Common myeloid progenitor, CD34-positive (primary cell): ENCODE data around the gene SYNJ2.
"Not testable (repeated sequence)": the region's sequence is repeated elsewhere in the genome, so short reads cannot be mapped to it uniquely, and the experiment has no call there.

Experiments
- CTCF ChIA-PET: fragments of 350-600 bp; sonication (Branson Sonifier 250); formaldehyde crosslinking; loops from one replicate; lab custom pipeline; 2021; ENCODE audit warnings: antibody characterized with exemption; lab: Charles Lee
- POLR2A ChIA-PET: fragments of 350-600 bp; sonication (Branson Sonifier 250); formaldehyde crosslinking; loops from one replicate; lab custom pipeline; 2021; ENCODE audit warnings: antibody characterized with exemption; lab: Charles Lee
- DNase-seq, 3 donors: peaks; one replicate each; pipeline versions ENCODE4 v3.0.0 to v3.0.0-alpha.2; 2013
- H3K27ac ChIP-seq, 2 experiments: 1 replicate in 1 of 2; 2 replicates in 1 of 2; pipeline ENCODE4 v1.7.0; 2013; ENCODE audit warnings: inconsistent platforms in 2 of 2, low read length in 2 of 2, mild to moderate bottlenecking in 2 of 2, low read depth in 1 of 2, moderate library complexity in 1 of 2; ENCODE audit not compliant: severe bottlenecking in 2 of 2, insufficient read depth in 1 of 2, poor library complexity in 1 of 2
- H3K27me3 ChIP-seq, 5 experiments: replicated peaks in 2 of 5; 1 replicate in 3 of 5; 2 replicates in 2 of 5; pipeline versions ENCODE4 v1.6.1 to v1.7.0; 2013; ENCODE audit warnings: low read length in 4 of 5, mild to moderate bottlenecking in 2 of 5, moderate library complexity in 2 of 5, inconsistent platforms in 1 of 5; ENCODE audit not compliant: insufficient read depth in 5 of 5, control insufficient read depth in 4 of 5
- H3K36me3 ChIP-seq, 4 experiments: 1 replicate in 2 of 4; 2 replicates in 2 of 4; pipeline versions ENCODE4 v1.6.1 to v1.7.0; 2013; ENCODE audit warnings: low read length in 3 of 4, control low read depth in 1 of 4, mild to moderate bottlenecking in 1 of 4; ENCODE audit not compliant: control insufficient read depth in 4 of 4, insufficient read depth in 4 of 4
- H3K4me1 ChIP-seq, 4 experiments: 1 replicate in 3 of 4; 2 replicates in 1 of 4; pipeline versions ENCODE4 v1.6.1 to v1.7.1; 2013; ENCODE audit warnings: low read length in 3 of 4, mild to moderate bottlenecking in 3 of 4, control low read depth in 1 of 4, inconsistent platforms in 1 of 4, moderate library complexity in 1 of 4; ENCODE audit not compliant: control insufficient read depth in 4 of 4, insufficient read depth in 4 of 4; ENCODE audit errors: control extremely low read depth in 1 of 4
- H3K4me3 ChIP-seq, 7 experiments: 1 replicate in 4 of 7; 2 replicates in 3 of 7; pipeline versions ENCODE4 v1.5.1 to v1.7.0; 2013; ENCODE audit warnings: mild to moderate bottlenecking in 7 of 7, low read length in 6 of 7, moderate library complexity in 6 of 7, inconsistent platforms in 2 of 7, low read depth in 2 of 7, control low read depth in 1 of 7; ENCODE audit not compliant: insufficient read depth in 4 of 7, control insufficient read depth in 1 of 7; ENCODE audit errors: extremely low read depth in 1 of 7
- H3K9me3 ChIP-seq, 5 experiments: 1 replicate in 4 of 5; 2 replicates in 1 of 5; pipeline versions ENCODE4 v1.6.1 to v1.7.1; 2013; ENCODE audit warnings: low read length in 4 of 5, mild to moderate bottlenecking in 2 of 5, inconsistent platforms in 1 of 5, low read depth in 1 of 5, moderate library complexity in 1 of 5; ENCODE audit not compliant: control insufficient read depth in 4 of 5, insufficient read depth in 2 of 5; ENCODE audit errors: control extremely low read depth in 1 of 5
- WGBS: methylation state at CpG from one replicate; pipeline ENCODE4 v1.1.5; 2013; ENCODE audit not compliant: insufficient coverage; 5-methylcytosine and 5-hydroxymethylcytosine counted together

Gene SYNJ2

DNA sequence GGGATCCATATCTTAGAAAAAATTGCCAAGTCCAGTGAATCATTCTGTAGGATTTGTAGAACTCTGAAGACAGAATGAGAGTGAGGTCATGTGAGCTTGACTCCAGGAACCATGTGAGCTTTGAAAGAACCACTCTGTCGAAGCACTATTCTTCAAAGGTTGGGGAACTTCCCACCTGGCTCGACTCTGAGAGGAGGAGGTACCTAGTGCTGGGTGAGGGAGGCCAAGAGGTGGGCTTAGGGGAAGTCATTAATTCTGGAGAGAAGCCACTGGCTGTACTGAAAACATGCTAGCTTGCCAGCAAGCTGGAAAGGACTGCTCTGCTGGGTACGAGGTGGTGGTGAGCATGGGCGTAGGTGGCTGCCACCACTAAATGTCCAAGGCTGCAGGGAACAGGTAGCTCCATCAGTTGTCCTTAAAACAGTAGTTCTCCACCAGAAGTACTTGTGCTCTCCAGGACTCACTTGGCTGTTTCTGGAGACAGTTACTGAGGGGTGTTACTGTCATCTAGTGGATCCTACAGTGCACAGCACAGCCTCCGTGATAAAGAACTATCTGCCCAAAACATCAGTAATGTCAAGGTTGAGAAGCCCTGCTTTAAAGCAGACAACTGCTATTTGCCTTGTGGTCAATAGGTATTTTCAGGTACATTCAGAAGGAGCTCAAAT is 34.7 kb upstream of the SYNJ2 start:
- peaks cover 0 to 7% (median 0%) of the 10 kb centered on the region in 4 experiments for H3K4me1 ChIP-seq
- H3K4me3 ChIP-seq = no peak overlapping the region
- DNase-seq = peak; percentile 52 to 78 (median 77)
- no peaks in the 10 kb centered on the region for H3K9me3 ChIP-seq
- H3K27me3 ChIP-seq = no peaks in the 10 kb centered on the region
- POLR2A ChIA-PET = interaction anchor here (0.6 kb wide), 1 partner anchor 607 kb away, joined by 4 read pairs; no protein-coding TSS in a partner anchor
- no peak overlapping the region for H3K27ac ChIP-seq
- CTCF ChIA-PET = interaction anchor here (0.6 to 3.7 kb wide), 37 partner anchors 9 to 332 kb away, joined by 3 to 32 read pairs (median 4); no protein-coding TSS in a partner anchor
- peaks cover 2 to 20% (median 10%) of the 10 kb centered on the region in 4 experiments for H3K36me3 ChIP-seq
- 10% methylated on average over 3 of the region's 5 CpGs for WGBS

DNA sequence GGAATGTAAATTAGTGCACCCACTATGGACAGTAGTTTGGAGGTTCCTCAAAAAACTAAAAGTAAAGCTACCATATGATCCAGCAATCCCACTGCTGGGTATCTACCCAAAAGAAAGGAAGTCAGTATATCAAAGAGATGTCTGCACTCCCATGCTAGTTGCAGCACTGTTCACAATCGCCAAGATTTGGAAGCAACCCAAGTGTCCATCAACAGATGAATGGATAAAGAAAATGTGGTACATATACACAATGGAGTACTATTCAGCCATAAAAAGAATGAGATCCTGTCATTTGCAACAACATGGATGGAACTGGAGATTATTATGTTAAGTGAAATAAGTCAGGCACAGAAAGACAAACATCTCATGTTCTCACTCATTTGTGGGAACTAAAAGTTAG is 30.8 kb upstream of the SYNJ2 start:
- CTCF ChIA-PET = interaction anchor here (1.3 kb wide), 1 partner anchor 9 kb away, joined by 3 read pairs; no protein-coding TSS in a partner anchor
- DNase-seq, H3K4me3 ChIP-seq, H3K36me3 ChIP-seq, H3K4me1 ChIP-seq, H3K27ac ChIP-seq, POLR2A ChIA-PET, H3K9me3 ChIP-seq, H3K27me3 ChIP-seq: not testable (repeated sequence)
- WGBS = no CpG with 5 or more reads among the region's 1 CpG

DNA sequence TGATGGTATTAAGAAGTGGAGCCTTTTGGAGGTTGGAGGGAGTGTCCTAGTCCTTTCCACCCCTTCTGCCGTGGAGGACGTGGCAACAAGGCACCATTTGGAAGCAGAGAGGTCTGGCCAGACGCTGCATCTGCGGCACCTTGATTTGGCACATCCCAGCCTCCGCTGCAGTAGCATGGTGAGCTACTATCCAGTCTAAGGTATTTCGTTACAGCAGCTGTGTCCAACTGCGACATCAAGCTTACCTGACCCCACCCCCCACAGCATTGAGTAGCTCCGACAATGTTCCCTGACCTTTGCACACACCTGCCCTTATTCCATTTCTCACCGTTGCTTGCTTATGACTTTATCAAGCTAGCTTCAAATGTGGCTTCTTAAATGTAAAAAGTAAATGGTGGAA is 29.8 kb upstream of the SYNJ2 start:
- Histone ChIP-seq H3K9me3 (no peaks in the 10 kb centered on the region), H3K4me3 (no peak overlapping the region), H3K27ac (no peak overlapping the region), H3K4me1 (peaks cover 0 to 7% (median 0%) of the 10 kb centered on the region in 4 experiments), H3K27me3 (no peaks in the 10 kb centered on the region), H3K36me3 (no peaks in the 10 kb centered on the region)
- no peak for DNase-seq
- ChIA-PET POLR2A (no interaction called here), CTCF (interaction anchor here (0.8 to 2.7 kb wide), 5 partner anchors 12 to 195 kb away, joined by 3 to 10 read pairs (median 3); no protein-coding TSS in a partner anchor)
- 97% methylated on average over 7 of the region's 9 CpGs for WGBS

DNA sequence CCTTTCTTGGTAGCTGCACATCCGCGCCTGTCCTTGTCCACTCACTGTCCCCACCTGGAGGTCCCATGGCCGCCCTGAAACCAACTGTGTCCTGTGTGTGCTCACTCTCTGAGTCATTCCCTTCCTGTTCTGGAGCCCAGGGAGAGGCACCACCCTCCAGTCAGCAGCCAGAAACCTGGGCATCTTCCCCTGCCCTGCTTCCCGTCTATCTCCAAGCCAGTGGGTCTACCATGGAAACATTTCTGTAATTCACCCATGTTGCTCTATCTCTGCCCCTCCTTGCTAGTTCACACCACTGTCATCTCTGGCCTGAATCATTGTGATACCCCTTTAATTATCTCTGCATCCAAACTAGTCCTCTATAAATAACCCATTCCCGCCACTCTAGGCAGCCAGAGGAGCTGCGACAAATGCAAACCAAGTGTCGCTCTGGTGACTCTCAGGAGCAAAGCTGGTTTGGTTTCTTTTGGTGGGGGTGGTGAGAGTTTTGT is 28.8 kb upstream of the SYNJ2 start:
- ChIA-PET CTCF (interaction anchor here (1.2 to 2.7 kb wide), 3 partner anchors 11 to 196 kb away, joined by 3 to 10 read pairs (median 4); no protein-coding TSS in a partner anchor), POLR2A (no interaction called here)
- H3K4me3 ChIP-seq = no peak overlapping the region
- DNase-seq = no peak
- no peaks in the 10 kb centered on the region for H3K27me3 ChIP-seq
- 96% methylated on average over 4 of the region's 7 CpGs for WGBS
- no peaks in the 10 kb centered on the region for H3K36me3 ChIP-seq
- peaks cover 0 to 2% (median 0%) of the 10 kb centered on the region in 4 experiments for H3K4me1 ChIP-seq
- H3K27ac ChIP-seq = no peak overlapping the region
- H3K9me3 ChIP-seq = peaks cover 0 to 4% (median 3%) of the 10 kb centered on the region in 5 experiments

DNA sequence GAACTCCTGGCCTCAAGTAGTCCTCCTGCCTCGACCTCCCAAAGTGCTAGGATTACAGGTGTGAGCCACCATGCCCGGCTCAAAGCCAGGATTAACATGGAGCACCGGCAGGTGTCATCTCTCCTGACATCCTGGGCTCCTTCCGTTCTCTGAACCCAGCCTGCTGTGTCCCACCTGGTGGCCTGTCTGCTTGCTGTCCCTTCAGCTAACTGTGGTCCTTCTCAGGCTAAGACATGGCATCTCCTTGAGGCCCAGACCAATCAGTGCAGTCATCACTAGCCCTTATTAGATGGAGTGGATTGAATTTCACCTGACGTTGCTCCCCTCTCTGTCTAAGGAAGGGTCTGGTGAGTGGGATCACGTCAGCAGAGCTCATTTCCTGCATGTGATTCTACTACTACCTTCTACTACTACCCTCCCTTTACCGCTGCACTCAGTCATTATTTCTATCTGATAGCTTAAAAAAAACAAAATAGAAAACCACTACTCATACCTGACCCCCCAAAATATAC is 28.0 kb upstream of the SYNJ2 start:
- H3K36me3 ChIP-seq = no peaks in the 10 kb centered on the region
- WGBS = 87% methylated on average over 6 of the region's 7 CpGs
- CTCF ChIA-PET = interaction anchor here (1.4 to 2.7 kb wide), 2 partner anchors 18 to 197 kb away, joined by 3 to 10 read pairs; no protein-coding TSS in a partner anchor
- H3K4me1 ChIP-seq = peaks cover 0 to 2% (median 0%) of the 10 kb centered on the region in 4 experiments
- peaks cover 0 to 8% (median 5%) of the 10 kb centered on the region in 5 experiments for H3K9me3 ChIP-seq
- no peak overlapping the region for H3K4me3 ChIP-seq
- H3K27me3 ChIP-seq = no peaks in the 10 kb centered on the region
- no peak for DNase-seq
- POLR2A ChIA-PET = no interaction called here
- H3K27ac ChIP-seq = no peak overlapping the region

DNA sequence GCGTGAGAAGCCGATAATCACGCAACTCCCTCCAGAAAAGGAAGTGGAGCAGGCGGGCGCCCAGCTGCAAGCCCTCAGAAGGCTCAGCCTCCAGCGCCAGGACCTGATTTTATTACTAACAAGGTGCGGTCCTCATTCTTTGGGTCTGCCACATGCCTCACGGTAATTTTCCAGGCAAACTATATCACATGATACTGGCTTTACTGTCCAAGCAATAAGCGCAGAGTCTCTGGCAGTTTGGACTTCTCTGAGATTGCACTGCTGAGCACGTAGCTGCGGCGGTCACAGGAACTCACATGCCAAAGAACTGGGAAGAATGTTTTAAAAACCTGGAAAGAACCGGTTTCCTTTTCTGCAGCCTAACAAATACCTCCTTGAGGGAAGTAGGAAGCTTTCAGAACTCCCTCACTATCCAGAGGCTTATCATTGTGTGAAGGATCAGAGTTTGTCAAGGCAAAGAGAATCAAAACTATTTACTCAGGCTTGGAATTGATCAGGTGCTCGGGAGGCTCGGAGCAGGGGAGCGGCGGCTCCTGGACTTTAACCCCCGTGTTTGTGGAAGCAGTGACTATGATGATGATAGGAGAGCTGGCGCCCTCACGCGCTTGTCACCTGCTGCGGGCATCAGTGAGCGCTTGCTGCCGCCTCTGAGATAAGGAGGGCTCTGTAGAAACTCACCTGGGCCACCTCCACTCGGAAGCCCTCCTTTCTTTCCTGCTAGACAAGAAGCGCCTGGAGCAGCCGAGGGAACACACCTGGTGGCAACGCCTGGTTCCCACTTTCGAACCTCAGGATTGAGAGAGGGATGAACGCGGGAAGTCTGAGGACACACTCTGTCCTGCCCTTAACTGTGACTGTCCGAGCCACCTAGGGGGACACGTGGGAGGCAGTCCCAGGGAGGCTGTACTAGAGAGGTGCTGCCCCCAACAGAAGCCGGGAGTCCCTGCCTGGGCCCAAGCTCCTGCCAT is 27.2 kb upstream of the SYNJ2 start:
- DNase-seq = peak in 1 of 3 donors; percentile 30

More for the DNA sequence above, 27.2 kb upstream of the SYNJ2 start:
- 92% methylated on average over 25 of the region's 34 CpGs for WGBS
- Histone ChIP-seq H3K9me3 (peaks cover 2 to 15% (median 8%) of the 10 kb centered on the region in 5 experiments), H3K36me3 (no peaks in the 10 kb centered on the region), H3K4me3 (no peak overlapping the region), H3K27ac (no peak overlapping the region), H3K4me1 (peaks cover 0 to 2% (median 0%) of the 10 kb centered on the region in 4 experiments), H3K27me3 (no peaks in the 10 kb centered on the region)
- CTCF ChIA-PET = interaction anchor here (1.4 to 2.7 kb wide), 2 partner anchors 17 to 198 kb away, joined by 3 to 10 read pairs; no protein-coding TSS in a partner anchor
- POLR2A ChIA-PET = no interaction called here
